NCI-H524 treated with DMSO at 0.1 percent for 48 hours (cell line): ENCODE results near the gene CSPG4.
"Not testable (repeated sequence)": the region's sequence is repeated elsewhere in the genome, so short reads cannot be mapped to it uniquely, and the experiment has no call there.

ENCODE experiments used
- DNase-seq: peaks from one replicate; lab custom pipeline; 2025; lab: John Stamatoyannopoulos, UW

Gene CSPG4

DNA sequence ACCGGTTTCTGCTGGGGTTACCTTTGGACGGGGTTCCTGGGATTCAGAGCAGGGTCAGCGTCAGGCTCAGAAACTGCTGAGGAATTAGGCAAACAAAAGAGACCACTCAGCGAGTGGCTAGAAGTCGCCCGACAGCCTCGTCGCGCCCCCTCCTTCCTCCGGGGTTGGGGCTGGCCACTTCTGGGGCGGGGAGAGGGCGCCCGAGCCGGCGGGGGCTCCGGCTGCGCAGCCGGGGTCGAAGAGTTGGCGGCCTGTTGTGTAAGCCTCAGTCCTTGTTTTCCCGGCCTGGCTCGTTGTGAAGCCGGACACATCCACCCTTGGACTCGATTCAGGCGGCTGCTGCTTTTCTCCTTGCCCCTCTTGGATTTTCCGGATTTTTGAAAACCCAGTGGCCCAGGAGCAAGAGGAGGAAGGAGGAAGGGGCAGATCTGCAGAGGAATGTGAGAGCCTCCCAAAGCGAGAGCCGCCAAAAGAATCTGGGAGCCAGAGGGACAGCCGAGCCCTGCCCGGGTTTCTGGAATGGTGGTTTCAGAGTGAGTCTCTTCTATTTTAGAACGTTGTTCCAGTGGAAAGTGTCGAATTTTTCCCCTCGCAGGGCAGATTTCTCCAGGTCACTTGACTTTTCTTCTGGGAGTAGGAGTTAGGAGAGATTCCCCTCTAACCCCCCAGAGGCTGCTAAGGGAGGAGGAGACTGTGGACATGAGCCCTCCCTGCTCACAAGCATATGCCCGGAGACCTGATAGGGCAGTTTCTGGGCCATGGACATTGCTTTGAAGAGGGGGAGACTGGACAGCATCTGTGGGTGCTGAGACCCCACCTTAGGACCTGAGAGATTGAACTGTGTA lies 64.3 kb downstream of the CSPG4 start:
- DNase-seq = no peak

GRCh38 chr15:75647370-75648155 lies 65.1 kb downstream of the CSPG4 start, which contains the start of gene SNX33:
Gene SNX33, plus strand, starts transcription at chr15:75647912. Its CDS starts 1,191 bp downstream, at chr15:75649103.
- no peak for DNase-seq

- DNase-seq = no peak
These were observed 65.7 kb downstream of the CSPG4 start for GRCh38 chr15:75646944-75647364.

DNA sequence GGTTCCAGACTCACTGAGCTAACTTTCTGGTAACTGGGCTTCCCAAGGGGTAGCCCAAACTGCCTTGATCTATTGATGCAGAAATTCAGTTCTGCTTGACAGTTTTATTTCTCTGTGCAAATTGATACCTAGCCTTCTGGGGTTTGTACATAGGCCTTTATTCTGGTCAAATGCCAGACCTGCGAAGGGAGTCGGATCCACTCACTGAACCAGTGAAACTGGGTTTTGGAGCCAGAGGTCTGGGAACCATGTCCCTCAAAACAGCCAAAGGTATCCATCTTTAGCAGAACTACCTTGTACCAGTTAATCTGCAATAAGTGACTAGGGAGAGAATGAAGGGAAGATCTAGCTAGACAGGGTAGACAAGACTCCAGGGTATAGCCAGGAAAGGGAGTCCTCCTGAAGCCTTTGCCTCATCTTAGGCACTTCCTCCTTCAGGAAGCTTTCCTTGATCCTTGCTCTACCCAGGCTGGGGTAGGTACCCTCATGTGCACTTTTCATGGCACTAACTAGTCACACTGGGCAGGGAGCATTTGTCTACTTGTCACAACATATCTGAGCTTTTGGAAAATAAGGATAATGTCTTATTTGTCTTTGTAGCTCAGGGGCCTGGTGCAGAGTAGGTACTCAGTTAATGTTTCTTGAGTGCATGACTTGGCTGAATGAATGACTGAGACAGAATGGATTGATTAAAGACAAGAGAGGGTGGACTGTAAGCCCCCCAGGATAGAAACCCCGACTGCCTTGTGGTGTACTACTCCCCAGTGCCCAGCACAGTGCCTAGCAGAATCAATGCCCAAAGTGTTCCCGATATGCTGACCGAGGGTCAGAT lies 66.3 kb downstream of the CSPG4 start:
- no peak for DNase-seq

DNA sequence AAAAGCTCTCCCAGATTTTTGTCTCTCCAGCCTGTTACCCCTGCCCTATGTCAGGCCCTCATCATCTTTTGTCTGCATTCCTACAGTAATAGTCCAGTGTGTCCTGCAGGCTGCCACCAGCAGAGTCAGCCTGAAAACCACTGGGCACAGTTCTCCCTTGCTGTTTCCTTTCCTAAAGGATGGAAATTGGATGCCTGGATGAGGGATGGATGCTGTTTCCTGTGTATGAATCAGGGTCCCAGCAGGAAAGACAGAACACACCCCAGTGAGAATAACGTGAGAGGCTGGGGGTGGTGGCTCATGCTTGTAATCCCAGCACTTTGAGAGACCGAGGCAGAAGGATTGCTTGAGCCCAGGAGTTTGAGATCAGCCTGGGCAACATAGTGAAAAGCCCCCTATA lies 68.3 kb downstream of the CSPG4 start:
- no peak for DNase-seq

DNA sequence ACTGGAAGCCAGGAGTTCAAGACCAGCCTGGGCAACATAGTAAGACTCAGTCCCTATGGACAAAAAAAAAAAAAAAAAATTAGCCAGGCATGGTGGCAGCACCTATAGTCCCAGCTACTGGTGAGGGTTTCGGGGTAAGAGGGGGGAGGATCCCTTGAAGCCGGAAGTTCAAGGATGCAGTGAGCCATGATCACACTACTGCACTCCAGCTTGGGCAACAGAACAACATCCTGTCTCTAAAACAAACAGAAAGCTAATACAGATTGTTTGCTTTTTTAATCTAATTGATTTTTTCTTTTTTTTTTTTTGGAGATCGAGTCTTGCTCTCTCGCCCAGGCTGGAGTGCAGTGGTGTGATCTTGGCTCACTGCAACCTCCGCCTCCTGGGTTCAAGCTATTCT lies 71.0 kb downstream of the CSPG4 start:
- no peak for DNase-seq

GRCh38 chr15:75641179-75641503 lies 71.5 kb downstream of the CSPG4 start:
- no peak for DNase-seq

DNA sequence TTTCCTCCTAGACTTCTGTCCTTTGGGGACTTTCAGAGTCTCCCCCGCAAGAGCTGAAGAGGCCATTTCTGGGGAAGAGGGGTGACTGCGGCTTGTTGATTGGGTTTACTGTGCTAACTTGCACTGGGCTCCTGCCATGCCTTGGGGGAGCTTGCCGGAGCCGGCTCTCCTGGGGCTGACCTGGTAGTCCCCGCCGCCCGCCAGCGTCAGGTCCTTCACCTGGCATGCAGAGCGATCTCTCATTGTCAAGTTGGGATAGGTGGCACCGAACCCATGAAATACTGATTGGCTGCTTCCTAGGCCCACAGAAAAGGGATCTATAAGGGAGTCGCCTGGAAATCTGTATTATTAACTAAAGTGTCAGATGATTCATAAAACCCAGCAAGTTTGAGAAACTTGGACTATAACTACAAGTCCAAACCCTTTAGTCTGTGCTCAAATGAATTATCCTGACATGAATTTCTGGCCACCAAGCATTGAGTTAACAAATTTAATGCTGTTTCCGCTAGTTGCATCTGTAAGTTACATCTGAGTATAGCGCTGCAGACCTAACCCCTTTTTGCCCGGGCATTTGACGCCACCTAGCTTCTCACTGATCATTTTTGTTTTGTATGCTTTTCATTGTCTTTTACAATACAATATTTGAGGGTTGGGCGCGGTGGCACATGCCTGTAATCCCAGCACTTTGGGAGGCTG lies 72.0 kb downstream of the CSPG4 start:
- DNase-seq = peak; percentile 54

DNA sequence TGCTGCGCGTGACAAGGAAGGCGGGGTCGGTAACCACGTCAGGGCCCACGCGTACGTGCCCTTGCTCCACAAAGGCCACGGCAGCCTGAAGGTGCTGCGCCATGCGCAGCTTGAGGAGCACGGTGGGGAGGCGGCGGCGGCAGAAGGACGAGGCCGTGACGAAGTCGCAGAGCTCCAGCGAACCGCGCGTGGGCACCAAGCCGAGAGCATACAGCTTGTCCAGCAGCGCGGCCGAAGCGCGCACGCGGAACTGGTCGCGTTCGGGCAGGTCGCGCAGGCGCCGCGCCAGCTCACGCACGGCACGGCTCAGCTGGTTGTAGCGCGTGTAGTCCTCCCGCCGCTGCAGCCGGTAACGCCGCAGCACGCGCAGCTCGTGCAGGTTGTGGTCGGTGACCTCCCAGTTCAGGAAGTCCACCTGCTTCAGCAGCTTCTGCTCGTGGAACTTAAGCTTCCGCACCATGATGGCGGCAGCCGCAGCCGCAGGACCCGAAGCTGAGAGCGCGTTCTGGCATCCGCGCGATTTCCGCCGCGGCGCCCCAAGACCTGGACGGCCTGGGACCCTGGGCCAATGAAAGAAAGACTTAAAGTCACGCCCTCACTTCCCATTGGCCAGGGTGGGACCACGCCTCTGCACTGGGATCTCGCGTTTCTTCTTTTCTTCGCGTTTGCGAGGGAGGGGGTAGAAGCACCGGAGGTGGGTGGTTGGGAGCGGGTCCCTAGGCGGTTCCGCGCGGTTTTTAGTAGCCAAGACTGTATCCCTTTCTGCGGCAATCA lies 72.8 kb downstream of the CSPG4 start, which contains the start of gene IMP3:
TSS of gene IMP3 (minus strand) at position 516 of the 774 bp plus-strand sequence. CDS start at position 460, 56 bp downstream.
- peak; percentile 84 for DNase-seq

- DNase-seq = no peak
These were observed 73.4 kb downstream of the CSPG4 start for GRCh38 chr15:75639191-75639708.

DNA sequence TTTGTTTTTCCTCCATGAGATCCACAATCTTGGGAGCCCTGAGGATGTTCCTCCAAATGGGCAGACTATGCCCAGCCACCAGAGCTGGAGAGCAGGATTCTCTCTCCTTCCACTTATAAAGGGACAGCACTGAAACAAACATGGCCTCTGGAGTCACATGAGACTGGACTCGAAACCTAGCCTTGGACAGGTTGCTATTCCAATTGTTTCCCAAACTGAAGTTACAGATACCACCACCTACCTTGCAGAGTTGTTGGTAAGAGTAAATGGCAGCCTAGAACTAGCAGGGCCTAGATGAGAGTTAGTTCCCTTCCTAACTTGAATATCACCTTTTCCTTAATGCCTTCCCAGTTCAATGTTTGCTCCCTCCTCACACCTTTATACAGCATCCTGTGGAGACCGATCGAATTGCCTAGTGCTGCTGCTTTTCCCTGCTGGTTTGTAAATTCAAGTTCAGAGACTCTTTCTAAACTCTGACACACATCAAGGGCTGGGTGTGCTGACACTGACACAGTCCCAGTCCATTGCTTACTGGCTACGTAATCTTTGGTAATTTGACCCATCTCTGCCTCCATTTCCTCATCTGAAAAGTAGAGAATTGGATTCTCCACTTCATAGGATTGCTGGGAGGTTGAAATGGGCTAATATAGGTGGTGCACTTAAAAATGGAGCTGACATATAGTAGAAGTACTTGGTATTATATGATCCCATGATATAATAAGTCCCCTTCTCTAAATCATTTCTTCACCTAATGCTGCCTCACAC lies 75.2 kb downstream of the CSPG4 start:
- DNase-seq = no peak

DNA sequence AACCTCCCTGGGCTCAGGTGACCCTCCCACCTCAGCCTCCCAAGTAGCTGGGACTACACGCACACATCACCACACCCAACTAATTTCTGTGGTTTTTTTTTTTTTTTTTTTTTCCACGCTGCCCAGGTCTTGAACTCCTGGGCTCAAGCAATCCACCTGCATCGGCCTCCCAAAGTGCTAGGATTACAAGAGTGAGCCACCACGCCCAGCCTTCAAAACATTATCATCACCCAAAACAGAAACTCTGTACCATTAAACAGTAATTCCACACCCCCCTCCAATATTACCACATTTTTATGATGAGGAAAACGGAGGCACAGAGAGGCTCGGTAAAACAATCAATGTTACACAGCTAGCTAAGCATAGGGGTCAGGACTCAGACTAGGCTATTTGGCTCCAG lies 76.6 kb downstream of the CSPG4 start:
- no peak for DNase-seq

DNA sequence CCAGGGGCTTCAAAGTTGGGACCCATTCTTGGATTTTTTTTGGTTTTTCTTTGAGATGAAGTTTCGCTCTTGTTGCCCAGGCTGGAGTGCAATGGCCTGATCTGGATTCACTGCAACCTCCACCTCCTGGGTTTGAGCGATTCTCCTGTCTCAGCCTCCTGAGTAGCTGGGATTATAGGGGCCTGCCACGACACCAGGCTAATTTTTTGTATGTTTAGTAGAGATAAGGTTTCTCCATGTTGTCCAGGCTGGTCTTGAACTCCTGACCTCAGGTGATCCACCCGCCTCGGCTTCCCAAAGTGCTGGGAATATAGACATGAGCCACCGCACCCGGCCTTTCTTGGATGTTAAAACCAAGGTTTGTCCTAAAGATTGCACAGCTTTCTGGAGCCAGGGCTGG lies 78.7 kb downstream of the CSPG4 start:
- DNase-seq = not testable (repeated sequence)

DNA sequence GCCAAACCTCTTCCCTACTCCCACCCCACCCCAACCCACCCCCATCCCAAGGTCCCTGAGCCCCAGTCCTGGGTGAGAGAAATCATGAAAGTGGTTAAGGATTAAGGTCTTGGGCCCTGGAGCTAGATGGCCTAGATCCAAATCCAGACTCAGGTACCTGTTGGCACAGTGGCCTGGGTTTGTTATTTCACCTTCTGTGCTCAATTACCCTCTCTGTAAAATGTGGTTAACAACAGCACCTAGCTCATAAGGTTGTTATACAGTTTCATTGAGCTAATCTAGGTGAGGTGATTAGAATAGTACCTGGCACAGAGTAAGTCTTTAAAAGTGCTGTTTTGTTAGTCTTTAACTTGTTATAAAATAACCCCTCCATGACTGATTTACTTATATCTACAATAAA lies 80.7 kb downstream of the CSPG4 start:
- no peak for DNase-seq

- peak; percentile 79 for DNase-seq
These were observed 86.9 kb downstream of the CSPG4 start, which contains the start of gene SNUPN for GRCh38 chr15:75625542-75626347. Gene SNUPN, minus strand, starts transcription at chr15:75625725. Its CDS starts 4,674 bp downstream, at chr15:75621051.
